GM12878 (cell line): Measurements from ENCODE around the gene SGIP1. TPM values are rescaled to one million over a fixed set of nuclear protein-coding genes. Genes with fewer than 3 reads are reported as not detected.

Source experiments
- ATAC-seq: fragments of 200-7000 bp; cut with Tn5 transposase; 3 replicates; pipeline ENCODE4 v1.9.1; 2020; ENCODE audit warnings: mild to moderate bottlenecking, moderate library complexity
- BruUV-seq: library from RNA; stranded (reverse); fragments of 400-500 nt; replicated peaks from 2 replicates; lab custom pipeline; 2021; lab: Mats Ljungman, UMichigan
- CTCF ChIA-PET: fragments of 300-600 bp; sonication (Branson Sonifier 250); formaldehyde crosslinking; extraction: SDS; loops from one replicate; lab custom pipeline; 2021; ENCODE audit warnings: inconsistent platforms; lab: Yijun Ruan, JAX
- POLR2A ChIA-PET: fragments of 350-600 bp; formaldehyde crosslinking; extraction: SDS; loops from one replicate; lab custom pipeline; 2021; ENCODE audit warnings: inconsistent platforms; lab: Charles Lee
- RAD21 ChIA-PET: fragments of 300-600 bp; sonication (Branson Sonifier 250); formaldehyde crosslinking; loops from one replicate; lab custom pipeline; 2023; ENCODE audit warnings: antibody characterized with exemption; ENCODE audit not compliant: unreplicated experiment; lab: Charles Lee
- SMC1A ChIA-PET: fragments of 300-600 bp; sonication (Branson Sonifier 250); formaldehyde crosslinking; loops from one replicate; lab custom pipeline; 2023; ENCODE audit not compliant: unreplicated experiment, uncharacterized antibody; lab: Charles Lee
- DNase-seq: peaks from one replicate; pipeline ENCODE4 v3.0.0-alpha.2; 2011; ENCODE audit warnings: low read depth, low spot score
- FAIRE-seq: peaks from 3 replicates; lab custom pipeline; 2011; peaks lifted over from hg19 to GRCh38; lab: Jason Lieb, UNC
- H2AFZ ChIP-seq: 2 replicates; pipeline ENCODE4 v1.6.0; 2011; ENCODE audit warnings: low read depth, low read length, control low read depth; ENCODE audit not compliant: control insufficient read depth
- H3K27ac ChIP-seq: 2 replicates; pipeline ENCODE4 v1.5.1; 2011; ENCODE audit warnings: control low read depth; ENCODE audit not compliant: control insufficient read depth, insufficient read depth
- H3K27me3 ChIP-seq, 2 experiments: replicated peaks in 1 of 2; 2 replicates each; pipeline versions ENCODE4 v1.6.0 to v1.6.1; 2011; ENCODE audit warnings: low read length in 1 of 2; ENCODE audit not compliant: control insufficient read depth in 2 of 2, insufficient read depth in 2 of 2
- H3K36me3 ChIP-seq, 2 experiments: 2 replicates each; pipeline ENCODE4 v1.5.1; 2011; ENCODE audit warnings: low read length in 1 of 2; ENCODE audit not compliant: control insufficient read depth in 2 of 2, insufficient read depth in 2 of 2
- H3K4me1 ChIP-seq: 2 replicates; pipeline ENCODE4 v1.6.1; 2011; ENCODE audit warnings: mild to moderate bottlenecking, low read length, moderate library complexity, mixed read lengths; ENCODE audit not compliant: control insufficient read depth, insufficient read depth
- H3K4me2 ChIP-seq: 2 replicates; pipeline ENCODE4 v1.6.0; 2011; ENCODE audit warnings: control low read depth; ENCODE audit not compliant: control insufficient read depth, insufficient read depth
- H3K4me3 ChIP-seq: fragments of 200-600 bp; sonication (generic); 2 replicates; pipeline ENCODE4 v1.5.1; 2016
- H3K79me2 ChIP-seq: 2 replicates; pipeline ENCODE4 v1.6.0; 2011; ENCODE audit warnings: low read length; ENCODE audit not compliant: control insufficient read depth, insufficient read depth
- H3K9ac ChIP-seq: 2 replicates; pipeline ENCODE4 v1.8.0; 2011; ENCODE audit warnings: low read length, control low read depth, mixed read lengths; ENCODE audit not compliant: control insufficient read depth, insufficient read depth
- H3K9me3 ChIP-seq: replicated peaks from 3 replicates; pipeline ENCODE4 v1.5.1; 2011; ENCODE audit warnings: mild to moderate bottlenecking, low read length; ENCODE audit not compliant: control insufficient read depth, insufficient read depth
- H4K20me1 ChIP-seq: 2 replicates; pipeline ENCODE4 v1.6.0; 2011; ENCODE audit not compliant: control insufficient read depth, insufficient read depth
- CBX3 ChIP-seq: fragments of 200-600 bp; sonication (generic); IDR thresholded peaks from 2 replicates; pipeline ENCODE4 v1.6.1; 2016; ENCODE audit warnings: low read depth, borderline replicate concordance
- CEBPZ ChIP-seq: fragments of 150-350 bp; IDR thresholded peaks from 2 replicates; pipeline ENCODE4 v1.6.1; 2016; ENCODE audit warnings: low read depth, low read length
- CHD4 ChIP-seq: fragments of 200-600 bp; sonication (generic); IDR thresholded peaks from 2 replicates; pipeline ENCODE4 v1.6.1; 2016; ENCODE audit warnings: mild to moderate bottlenecking
- CREB1 ChIP-seq: IDR thresholded peaks from 2 replicates; pipeline ENCODE4 v1.6.1; 2012; ENCODE audit warnings: low read depth, mild to moderate bottlenecking, inconsistent platforms
- ESRRA ChIP-seq: IDR thresholded peaks from 2 replicates; pipeline ENCODE4 v1.6.1; 2012; ENCODE audit warnings: mild to moderate bottlenecking, low read length, improper control_type of control experiment
- ETV6 ChIP-seq, 2 experiments: fragments of 450-650 bp in 1 of 2; IDR thresholded peaks in 1 of 2; conservative IDR thresholded peaks in 1 of 2; 2 replicates each; pipeline ENCODE4 v1.6.1; 2014; ENCODE audit warnings: antibody characterized with exemption in 1 of 2, borderline replicate concordance in 1 of 2, low read depth in 1 of 2, mild to moderate bottlenecking in 1 of 2, moderate library complexity in 1 of 2
- HDAC6 ChIP-seq: fragments of 200-600 bp; sonication (generic); IDR thresholded peaks from one replicate; pipeline ENCODE4 v1.8.0; 2017; ENCODE audit warnings: antibody characterized with exemption; ENCODE audit not compliant: unreplicated experiment
- HSF1 ChIP-seq: fragments of 150-350 bp; IDR thresholded peaks from 2 replicates; pipeline ENCODE4 v1.6.1; 2014; ENCODE audit warnings: mild to moderate bottlenecking, low read depth, low read length
- JUNB ChIP-seq: IDR thresholded peaks from 2 replicates; pipeline ENCODE4 v1.6.1; 2016; ENCODE audit warnings: antibody characterized with exemption, mild to moderate bottlenecking
- MEF2B ChIP-seq: fragments of 450-650 bp; IDR thresholded peaks from 2 replicates; pipeline ENCODE4 v1.6.1; 2018; ENCODE audit warnings: mild to moderate bottlenecking, moderate library complexity; ENCODE audit not compliant: partially characterized antibody, poor library complexity, severe bottlenecking
- NFXL1 ChIP-seq: fragments of 450-650 bp; IDR thresholded peaks from 2 replicates; pipeline ENCODE4 v1.6.1; 2017; ENCODE audit warnings: antibody characterized with exemption, mild to moderate bottlenecking, borderline replicate concordance
- NR2C2 ChIP-seq: IDR thresholded peaks from 2 replicates; pipeline ENCODE4 v1.6.1; 2011; ENCODE audit warnings: borderline replicate concordance, low read depth; ENCODE audit not compliant: control insufficient read depth, insufficient read length
- PML ChIP-seq: IDR thresholded peaks from 2 replicates; pipeline ENCODE4 v1.6.1; 2012; ENCODE audit warnings: low read length, inconsistent platforms
- POLR2A ChIP-seq: IDR thresholded peaks from 2 replicates; pipeline ENCODE4 v1.6.1; 2011; ENCODE audit warnings: low read depth, mild to moderate bottlenecking, low read length
- RELA ChIP-seq: fragments of 450-650 bp; IDR thresholded peaks from 2 replicates; pipeline ENCODE4 v1.8.0; 2014; ENCODE audit warnings: borderline replicate concordance; ENCODE audit not compliant: partially characterized antibody
- SIX5 ChIP-seq: IDR thresholded peaks from 2 replicates; pipeline ENCODE4 v1.6.1; 2011; ENCODE audit warnings: mild to moderate bottlenecking, low read depth, low read length, moderate library complexity; ENCODE audit not compliant: severe bottlenecking
- SMAD5 ChIP-seq: IDR thresholded peaks from 2 replicates; pipeline ENCODE4 v1.6.1; 2016; ENCODE audit warnings: antibody characterized with exemption, low read depth
- WRNIP1 ChIP-seq: IDR thresholded peaks from 2 replicates; pipeline ENCODE4 v1.6.1; 2011; ENCODE audit warnings: low read depth, low read length, improper control_type of control experiment, borderline replicate concordance
- ZBED1 ChIP-seq: IDR thresholded peaks from 2 replicates; pipeline ENCODE4 v1.6.1; 2016; ENCODE audit warnings: borderline replicate concordance
- ZNF622 ChIP-seq: fragments of 450-650 bp; IDR thresholded peaks from 2 replicates; pipeline ENCODE4 v1.6.1; 2017; ENCODE audit warnings: mild to moderate bottlenecking, inconsistent platforms
- WGBS: methylation state at CpG from one replicate; pipeline ENCODE4 v1.1.6; 2016; ENCODE audit warnings: low lambda C conversion rate; ENCODE audit not compliant: insufficient replicate concordance, insufficient coverage; ENCODE audit errors: missing lambda C conversion rate; 5-methylcytosine and 5-hydroxymethylcytosine counted together
- in situ Hi-C: fragments of 300-500 bp; cut with MboI; formaldehyde crosslinking; loops from 9 replicates; pipeline ENCODE4 v1.14.3; 2018; ENCODE audit warnings: mixed read lengths
- intact Hi-C: fragments of 100-400 bp; cut with micrococcal nuclease; formaldehyde crosslinking; loops from one replicate; pipeline ENCODE4 v1.14.2; 2022; ENCODE audit not compliant: unreplicated experiment
- polyA plus RNA-seq, 11 experiments: library from polyadenylated mRNA; depleted of rRNA in 4 of 11; unstranded in 6 of 11; stranded (reverse) in 5 of 11; fragments of >200 nt; fragmentation: Nextera tagmentation in 4 of 11; fragmentation: Illumina TruSeq in 1 of 11; extraction: Ambion mirVana in 4 of 11; extraction: Trizol in 1 of 11; gene quantifications; 1 replicate in 1 of 11; 2 replicates in 10 of 11; pipeline versions ENCODE4 v1.2.1 to v1.2.3, GENCODE V29; 2011 to 2016; ENCODE audit warnings: inconsistent platforms in 2 of 11, missing spikeins in 2 of 11, low read depth in 1 of 11
- total RNA-seq, 4 experiments: library from RNA; depleted of rRNA in 3 of 4; stranded (reverse); fragments of >200 nt in 3 of 4; fragmentation: Illumina TruSeq in 1 of 4; extraction: Trizol in 1 of 4; gene quantifications; 2 replicates each; pipeline versions ENCODE4 v1.2.1 to v1.2.3, GENCODE V29; 2013 to 2021

Gene SGIP1
- total and polyA plus RNA-seq, 10 of the 15 experiments (the other 5 are each of a cell fraction or from before 2014, with no cell fraction given) = 0.15 TPM; not detected in 9

DNA sequence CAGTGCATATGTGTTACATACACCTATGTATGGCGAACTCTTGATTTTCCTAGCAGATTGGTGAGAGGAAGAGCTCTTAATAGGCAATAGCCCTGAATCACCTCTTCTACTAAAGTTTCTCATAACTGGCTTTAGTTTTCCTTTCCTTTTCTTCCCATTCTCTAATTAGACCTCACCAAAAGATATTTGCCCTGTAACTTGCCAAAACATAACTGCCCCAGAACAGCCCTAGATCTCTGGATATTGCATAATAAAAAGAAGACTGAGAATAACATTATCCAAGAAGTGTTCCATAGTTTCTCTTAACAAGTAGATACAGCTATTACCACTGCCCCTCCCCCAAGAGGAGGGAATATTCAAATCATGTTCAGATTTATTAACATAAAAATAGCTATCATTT lies 16.3 kb downstream of the SGIP1 start:
- intact Hi-C loops (no loop called here), in situ Hi-C loops (no loop called here)
- Histone ChIP-seq H3K9me3 (no peaks in the 10 kb centered on the region), H4K20me1 (no peaks in the 10 kb centered on the region), H3K36me3 (no peaks in the 10 kb centered on the region), H3K27ac (no peak overlapping the region), H3K27me3 (no peaks in the 10 kb centered on the region), H2AFZ (no peak overlapping the region), H3K4me1 (no peaks in the 10 kb centered on the region), H3K4me3 (no peak overlapping the region), H3K4me2 (no peak overlapping the region), H3K79me2 (no peaks in the 10 kb centered on the region), H3K9ac (no peak overlapping the region)
- RAD21 ChIA-PET = no interaction called here
- POLR2A ChIA-PET = no interaction called here
- ATAC-seq (no peak), DNase-seq (no peak), FAIRE-seq (no peak)
- WGBS = 0% methylated on average over 1 of the region's 1 CpG
- CTCF ChIA-PET = interaction anchor here (0.7 kb wide), 1 partner anchor 63 kb away, joined by 3 read pairs; no protein-coding TSS in a partner anchor
- no TSS peak for BruUV-seq
- SMC1A ChIA-PET = no interaction called here
- TF ChIP-seq NFXL1 = no peak
- no peak for TF ChIP-seq WRNIP1
- TF ChIP-seq RELA = no peak
- no peak for TF ChIP-seq HDAC6
- TF ChIP-seq POLR2A = no peak
- TF ChIP-seq CHD4 = no peak
- TF ChIP-seq MEF2B = no peak
- no peak for TF ChIP-seq HSF1
- TF ChIP-seq PML = no peak
- no peak for TF ChIP-seq CBX3
- no peak for TF ChIP-seq ZNF622
- no peak for TF ChIP-seq SMAD5
- TF ChIP-seq NR2C2 = no peak
- no peak for TF ChIP-seq CEBPZ
- no peak for TF ChIP-seq ZBED1
- TF ChIP-seq ESRRA = no peak
- no peak for TF ChIP-seq ETV6 (conservative IDR thresholded peaks at IDR 0.05 in 1 of 2, IDR thresholded peaks at IDR 0.05 in 1 of 2; ENCODE audit: borderline replicate concordance in 1 of 2, low read depth in 1 of 2)
- no peak for TF ChIP-seq JUNB
- no peak for TF ChIP-seq SIX5
- no peak for TF ChIP-seq CREB1
- TF ChIP-seq, all 136 proteins: peak for 0
